BE2C (cell line): Measurements from ENCODE around the gene FIP1L1.
"Not testable (repeated sequence)": the region's sequence is repeated elsewhere in the genome, so short reads cannot be mapped to it uniquely, and the experiment has no call there.

Source experiments
- DNase-seq: peaks from one replicate; pipeline ENCODE4 v3.0.0-alpha.2; 2020
- H3K27me3 ChIP-seq: fragments of 250-450 bp; sonication (Bioruptor Pico); 2 replicates; pipeline ENCODE4 v1.5.1; 2020; ENCODE audit warnings: mild to moderate bottlenecking
- H3K36me3 ChIP-seq: fragments of 250-450 bp; sonication (Bioruptor Pico); 2 replicates; pipeline ENCODE4 v1.5.1; 2020; ENCODE audit warnings: mild to moderate bottlenecking
- H3K4me1 ChIP-seq: fragments of 250-450 bp; sonication (Bioruptor Pico); 2 replicates; pipeline ENCODE4 v1.5.1; 2020
- H3K4me3 ChIP-seq: 2 replicates; pipeline ENCODE4 v1.5.1; 2011; ENCODE audit warnings: low read depth, low read length
- H3K9me3 ChIP-seq: fragments of 250-450 bp; sonication (Bioruptor Pico); 2 replicates; pipeline ENCODE4 v1.5.1; 2020
- TF ChIP-seq, protein P1 (sequence below): IDR thresholded peaks from 2 replicates; pipeline ENCODE4 v1.5.1; 2012; ENCODE audit warnings: mild to moderate bottlenecking, low read depth, low read length

The FIP1L1 gene

GRCh38 chr4:53376900-53377299 is 541 bp upstream of the FIP1L1 start:
- Histone ChIP-seq H3K9me3 (no peaks in the 10 kb centered on the region), H3K4me3 (peak overlapping the region; percentile 81), H3K4me1 (no peaks in the 10 kb centered on the region), H3K27me3 (no peaks in the 10 kb centered on the region), H3K36me3 (peaks cover 5% of the 10 kb centered on the region; the same call in 1 of the 2 replicates)
- no peak for DNase-seq
- TF ChIP-seq, protein P1, sequence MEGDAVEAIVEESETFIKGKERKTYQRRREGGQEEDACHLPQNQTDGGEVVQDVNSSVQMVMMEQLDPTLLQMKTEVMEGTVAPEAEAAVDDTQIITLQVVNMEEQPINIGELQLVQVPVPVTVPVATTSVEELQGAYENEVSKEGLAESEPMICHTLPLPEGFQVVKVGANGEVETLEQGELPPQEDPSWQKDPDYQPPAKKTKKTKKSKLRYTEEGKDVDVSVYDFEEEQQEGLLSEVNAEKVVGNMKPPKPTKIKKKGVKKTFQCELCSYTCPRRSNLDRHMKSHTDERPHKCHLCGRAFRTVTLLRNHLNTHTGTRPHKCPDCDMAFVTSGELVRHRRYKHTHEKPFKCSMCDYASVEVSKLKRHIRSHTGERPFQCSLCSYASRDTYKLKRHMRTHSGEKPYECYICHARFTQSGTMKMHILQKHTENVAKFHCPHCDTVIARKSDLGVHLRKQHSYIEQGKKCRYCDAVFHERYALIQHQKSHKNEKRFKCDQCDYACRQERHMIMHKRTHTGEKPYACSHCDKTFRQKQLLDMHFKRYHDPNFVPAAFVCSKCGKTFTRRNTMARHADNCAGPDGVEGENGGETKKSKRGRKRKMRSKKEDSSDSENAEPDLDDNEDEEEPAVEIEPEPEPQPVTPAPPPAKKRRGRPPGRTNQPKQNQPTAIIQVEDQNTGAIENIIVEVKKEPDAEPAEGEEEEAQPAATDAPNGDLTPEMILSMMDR, result no peak

DNA sequence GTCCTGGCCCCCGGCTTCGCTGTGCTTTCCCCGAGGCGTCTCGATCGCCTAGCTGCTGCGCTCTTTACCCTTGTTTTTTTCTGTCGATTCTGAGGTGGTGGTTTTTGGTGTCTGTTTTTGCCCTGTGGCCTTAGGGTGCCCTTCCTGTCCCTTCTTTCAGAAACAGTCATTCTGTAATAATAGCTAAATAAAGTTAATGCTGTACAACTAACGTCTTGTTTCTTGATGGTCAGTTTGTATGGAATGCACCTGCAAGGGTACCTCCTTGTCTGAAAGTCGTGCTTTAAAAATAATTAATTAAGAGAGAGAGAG is 686 bp downstream of the FIP1L1 start:
- Histone ChIP-seq H3K4me1 (no peaks in the 10 kb centered on the region), H3K27me3 (no peaks in the 10 kb centered on the region), H3K4me3 (peak overlapping the region; percentile 81), H3K9me3 (no peaks in the 10 kb centered on the region), H3K36me3 (peaks cover 8% of the 10 kb centered on the region)
- no peak for DNase-seq
- TF ChIP-seq, protein P1, result no peak

DNA sequence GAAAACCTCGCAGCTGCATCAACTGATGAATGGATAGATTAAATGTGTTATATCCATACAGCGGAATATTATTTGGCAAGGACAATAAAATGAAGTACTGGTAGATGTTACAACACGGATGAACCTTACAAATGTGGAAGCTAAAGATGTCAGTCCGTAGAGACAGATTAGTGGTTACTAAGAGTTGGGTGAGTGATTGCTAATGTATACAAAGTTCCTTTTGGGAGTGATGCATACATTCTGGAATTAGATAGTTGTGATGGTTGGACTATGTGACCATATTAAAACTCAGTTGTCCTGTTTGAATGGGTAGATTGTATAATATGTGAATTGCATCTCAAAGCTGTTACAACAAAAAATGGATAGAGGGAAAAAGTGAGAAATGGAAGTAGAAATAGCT is 2.8 kb downstream of the FIP1L1 start:
- Histone ChIP-seq H3K4me1 (no peaks in the 10 kb centered on the region), H3K36me3 (peaks cover 25% of the 10 kb centered on the region), H3K27me3 (no peaks in the 10 kb centered on the region), H3K9me3 (no peaks in the 10 kb centered on the region), H3K4me3 (no peak overlapping the region)
- TF ChIP-seq, protein P1, result no peak
- no peak for DNase-seq

DNA sequence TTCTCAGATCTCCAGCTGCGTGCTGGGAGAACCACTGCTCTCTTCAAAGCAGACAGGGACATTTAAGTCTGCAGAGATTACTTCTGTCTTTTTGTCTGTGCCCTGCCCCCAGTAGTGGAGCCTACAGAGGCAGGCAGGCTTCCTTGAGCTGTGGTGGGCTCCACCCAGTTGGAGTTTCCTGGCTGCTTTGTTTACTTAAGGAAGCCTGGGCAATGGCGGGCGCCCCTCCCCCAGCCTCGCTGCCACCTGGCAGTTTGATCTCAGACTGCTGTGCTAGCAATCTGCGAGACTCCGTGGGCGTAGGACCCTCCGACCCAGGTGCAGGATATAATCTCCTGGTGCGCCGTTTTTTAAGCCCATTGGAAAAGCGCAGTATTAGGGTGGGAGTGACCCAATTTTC is 32.0 kb downstream of the FIP1L1 start:
- not testable (repeated sequence) for H3K9me3 ChIP-seq, H3K27me3 ChIP-seq, DNase-seq, H3K4me1 ChIP-seq, H3K4me3 ChIP-seq, H3K36me3 ChIP-seq

- H3K36me3 ChIP-seq, result peaks cover 8% of the 10 kb centered on the region
Measured at GRCh38 chr4:53419208-53419607, 41.8 kb downstream of the FIP1L1 start.

DNA sequence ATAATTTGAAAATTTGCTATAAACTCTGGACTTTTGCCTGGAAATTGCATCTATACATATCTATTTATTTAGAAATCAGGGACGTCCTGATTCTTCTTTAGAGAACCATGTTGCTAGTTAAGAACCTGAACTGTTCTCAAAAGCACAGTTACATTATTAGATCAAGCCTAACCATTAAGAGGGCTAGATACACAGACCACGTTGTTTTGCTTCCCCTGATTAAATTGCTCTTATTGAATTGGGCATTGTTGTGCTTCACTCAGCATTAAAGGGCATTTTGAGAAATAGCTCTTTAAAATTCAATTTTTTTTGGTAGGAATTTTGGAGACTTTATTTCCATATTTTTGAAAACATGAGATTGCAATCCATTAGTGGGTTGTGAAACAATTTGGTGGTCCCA is 44.4 kb downstream of the FIP1L1 start:
- Histone ChIP-seq H3K36me3 (no peaks in the 10 kb centered on the region; the same call in 1 of the 2 replicates), H3K27me3 (no peaks in the 10 kb centered on the region), H3K4me3 (no peak overlapping the region), H3K9me3 (no peaks in the 10 kb centered on the region), H3K4me1 (peaks cover 10% of the 10 kb centered on the region)
- TF ChIP-seq, protein P1, result no peak
- DNase-seq, result no peak

More at GRCh38 chr4:53419208-53419607, 41.8 kb downstream of the FIP1L1 start:
- Histone ChIP-seq H3K27me3 (no peaks in the 10 kb centered on the region), H3K9me3 (no peaks in the 10 kb centered on the region), H3K4me3 (no peak overlapping the region), H3K4me1 (peaks cover 10% of the 10 kb centered on the region)
- no peak for DNase-seq
- TF ChIP-seq, protein P1, result no peak

DNA sequence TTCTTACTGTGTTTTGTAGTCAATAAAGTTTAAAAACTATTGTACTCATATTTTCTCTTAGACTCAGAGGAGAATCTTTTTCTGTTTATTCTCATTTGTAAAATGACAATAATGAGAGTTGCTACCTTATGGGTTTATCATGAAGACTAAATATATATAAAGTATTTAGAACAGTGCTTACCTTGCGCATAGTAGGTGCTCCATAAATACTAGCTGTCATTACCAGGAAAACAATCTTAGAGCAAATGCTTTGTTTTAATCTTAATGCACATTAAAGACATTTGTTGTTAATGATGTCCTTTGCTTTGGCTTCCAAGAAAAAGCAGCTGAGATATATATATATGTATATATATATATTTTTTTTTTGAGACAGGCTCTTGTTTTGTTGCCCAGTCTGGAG is 44.9 kb downstream of the FIP1L1 start:
- DNase-seq, result no peak
- TF ChIP-seq, protein P1, result no peak
- Histone ChIP-seq H3K4me1 (peaks cover 10% of the 10 kb centered on the region), H3K27me3 (no peaks in the 10 kb centered on the region), H3K4me3 (no peak overlapping the region), H3K36me3 (peaks cover 4% of the 10 kb centered on the region; the same call in 1 of the 2 replicates), H3K9me3 (no peaks in the 10 kb centered on the region)
